Breast epithelium (tissue), 3 donors: Measurements from ENCODE around the gene ACER3.

ENCODE experiments used
- CTCF ChIP-seq, 3 donors: fragments of 450-650 bp; IDR thresholded peaks; one replicate each; pipeline ENCODE4 v1.5.1; 2016 to 2017; ENCODE audit warnings: antibody characterized with exemption in 3 of 3, mild to moderate bottlenecking in 3 of 3, moderate library complexity in 3 of 3
- POLR2AphosphoS5 ChIP-seq, 3 donors: sonication (generic); formaldehyde crosslinking; IDR thresholded peaks; one replicate each; pipeline ENCODE4 v1.6.1; 2017; ENCODE audit warnings: antibody characterized with exemption in 3 of 3

- TF ChIP-seq CTCF (IDR thresholded peaks at IDR 0.05): no peak
- no peak for TF ChIP-seq POLR2AphosphoS5 (IDR thresholded peaks at IDR 0.05)
Measured at GRCh38 chr11:76911415-76911808, 50.7 kb downstream of the ACER3 start.
